Stimulated activated CD8-positive, alpha-beta memory T cell treated with anti-CD3 and anti-CD28 coated beads, Interleukin-4, amount 100 ng/mL, for 1 hour (primary cell): Measurements from ENCODE around the gene PHLDA1.
A peak's percentile ranks its signal among the peaks of the same experiment; 100 is the strongest.

Experiments
- DNase-seq, 2 donors: peaks; one replicate each; pipeline ENCODE4 v3.0.0-alpha.2; 2020; ENCODE audit warnings: low read depth in 2 of 2, low spot score in 1 of 2

The PHLDA1 gene

GRCh38 chr12:76031414-76032042, at the start of gene PHLDA1:
PHLDA1 (minus strand) TSS chr12:76031776.
- DNase-seq, result peak; percentile 79 to 91

GRCh38 chr12:76080729-76081415, 49.3 kb upstream of the PHLDA1 start:
- no peak for DNase-seq

GRCh38 chr12:76080017-76080728, 48.6 kb upstream of the PHLDA1 start:
- no peak for DNase-seq

- DNase-seq, result no peak
These were observed 47.2 kb upstream of the PHLDA1 start for GRCh38 chr12:76078748-76079147.

GRCh38 chr12:76075448-76075847, 43.9 kb upstream of the PHLDA1 start:
- DNase-seq, result no peak

- no peak for DNase-seq
These were observed 43.2 kb upstream of the PHLDA1 start for GRCh38 chr12:76074701-76075336.

GRCh38 chr12:76073561-76073960, 42.0 kb upstream of the PHLDA1 start:
- no peak for DNase-seq

- no peak for DNase-seq
These were observed 41.0 kb upstream of the PHLDA1 start for GRCh38 chr12:76072568-76072967.

GRCh38 chr12:76069339-76069738, 37.8 kb upstream of the PHLDA1 start:
- DNase-seq, result no peak

- no peak for DNase-seq
These were observed 34.3 kb upstream of the PHLDA1 start for GRCh38 chr12:76065917-76066316.

- DNase-seq, result no peak
These were observed 33.3 kb upstream of the PHLDA1 start for GRCh38 chr12:76064904-76065303.

- no peak for DNase-seq
These were observed 28.5 kb upstream of the PHLDA1 start for GRCh38 chr12:76060111-76060510.

GRCh38 chr12:76057326-76057725, 25.8 kb upstream of the PHLDA1 start:
- no peak for DNase-seq

- DNase-seq, result no peak
These were observed 23.8 kb upstream of the PHLDA1 start for GRCh38 chr12:76055393-76055792.

- no peak for DNase-seq
These were observed 18.1 kb upstream of the PHLDA1 start for GRCh38 chr12:76049575-76050251.

- no peak for DNase-seq
These were observed 16.2 kb upstream of the PHLDA1 start for GRCh38 chr12:76047742-76048141.

- DNase-seq, result no peak
These were observed 15.5 kb upstream of the PHLDA1 start for GRCh38 chr12:76047060-76047459.

GRCh38 chr12:76043377-76043776, 11.8 kb upstream of the PHLDA1 start:
- DNase-seq, result no peak

- no peak for DNase-seq
These were observed 10.6 kb upstream of the PHLDA1 start for GRCh38 chr12:76042147-76042546.

- no peak for DNase-seq
These were observed 9.8 kb upstream of the PHLDA1 start for GRCh38 chr12:76041406-76041805.

GRCh38 chr12:76040461-76040860, 8.9 kb upstream of the PHLDA1 start:
- no peak for DNase-seq
